Measurements from ENCODE around the gene C2orf72. TPM values are rescaled to one million over a fixed set of nuclear protein-coding genes. Genes with fewer than 3 reads are reported as not detected.

The C2orf72 gene
- polyA plus RNA-seq, 1 donor, result 0.31 TPM

- DNase-seq, result no peak
These were observed 32.2 kb downstream of the C2orf72 start for GRCh38 chr2:231069379-231070054.

DNA sequence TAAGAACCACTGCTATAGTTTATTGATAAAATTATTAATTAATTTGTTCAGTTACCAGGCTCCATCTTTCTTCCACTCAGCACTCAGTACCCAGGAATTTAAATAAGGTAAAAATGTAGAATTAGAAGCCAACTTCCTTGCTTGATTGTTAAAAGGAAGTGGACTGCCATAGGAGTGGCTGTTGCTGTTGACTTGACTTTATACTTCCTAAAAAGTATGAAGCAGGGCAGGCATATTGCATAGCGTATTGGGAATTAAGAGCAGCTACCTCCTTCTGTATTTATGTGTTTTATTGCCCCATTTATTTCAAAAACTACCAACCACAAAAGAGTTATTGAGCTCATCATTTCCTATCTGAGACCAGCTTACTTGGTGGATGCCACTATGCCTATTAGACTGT, 47.2 kb downstream of the C2orf72 start:
- DNase-seq, result no peak

- DNase-seq, result no peak
These were observed 51.4 kb downstream of the C2orf72 start for GRCh38 chr2:231088754-231089153.

GRCh38 chr2:231093933-231094332, 56.6 kb downstream of the C2orf72 start:
- DNase-seq, result no peak

GRCh38 chr2:231094736-231095346, 57.5 kb downstream of the C2orf72 start:
- DNase-seq, result no peak

Other genes with a start within 250 kb of the C2orf72 start
- 138 TPM for gene ITM2C, start 172.6 kb upstream of the C2orf72 start, polyA plus RNA-seq (ENCODE audit: insufficient read length)
- not detected for gene GPR55, start 112.3 kb upstream of the C2orf72 start, polyA plus RNA-seq (ENCODE audit: insufficient read length)
- gene SPATA3, start 41.4 kb upstream of the C2orf72 start, polyA plus RNA-seq (ENCODE audit: insufficient read length), result not detected
- gene PSMD1, start 19.3 kb downstream of the C2orf72 start, polyA plus RNA-seq (ENCODE audit: insufficient read length), result 69.0 TPM
- gene HTR2B, start 87.5 kb downstream of the C2orf72 start, polyA plus RNA-seq (ENCODE audit: insufficient read length), result 0.35 TPM
- 6.3 TPM for gene ARMC9, start 161.1 kb downstream of the C2orf72 start, polyA plus RNA-seq (ENCODE audit: insufficient read length)

Measured in hindlimb muscle (tissue), 1 donor.